ENCODE data around the gene MAGEA2B.
"Not testable (repeated sequence)": the region's sequence is repeated elsewhere in the genome, so short reads cannot be mapped to it uniquely, and the experiment has no call there.

The MAGEA2B gene, protein sequence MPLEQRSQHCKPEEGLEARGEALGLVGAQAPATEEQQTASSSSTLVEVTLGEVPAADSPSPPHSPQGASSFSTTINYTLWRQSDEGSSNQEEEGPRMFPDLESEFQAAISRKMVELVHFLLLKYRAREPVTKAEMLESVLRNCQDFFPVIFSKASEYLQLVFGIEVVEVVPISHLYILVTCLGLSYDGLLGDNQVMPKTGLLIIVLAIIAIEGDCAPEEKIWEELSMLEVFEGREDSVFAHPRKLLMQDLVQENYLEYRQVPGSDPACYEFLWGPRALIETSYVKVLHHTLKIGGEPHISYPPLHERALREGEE

DNA sequence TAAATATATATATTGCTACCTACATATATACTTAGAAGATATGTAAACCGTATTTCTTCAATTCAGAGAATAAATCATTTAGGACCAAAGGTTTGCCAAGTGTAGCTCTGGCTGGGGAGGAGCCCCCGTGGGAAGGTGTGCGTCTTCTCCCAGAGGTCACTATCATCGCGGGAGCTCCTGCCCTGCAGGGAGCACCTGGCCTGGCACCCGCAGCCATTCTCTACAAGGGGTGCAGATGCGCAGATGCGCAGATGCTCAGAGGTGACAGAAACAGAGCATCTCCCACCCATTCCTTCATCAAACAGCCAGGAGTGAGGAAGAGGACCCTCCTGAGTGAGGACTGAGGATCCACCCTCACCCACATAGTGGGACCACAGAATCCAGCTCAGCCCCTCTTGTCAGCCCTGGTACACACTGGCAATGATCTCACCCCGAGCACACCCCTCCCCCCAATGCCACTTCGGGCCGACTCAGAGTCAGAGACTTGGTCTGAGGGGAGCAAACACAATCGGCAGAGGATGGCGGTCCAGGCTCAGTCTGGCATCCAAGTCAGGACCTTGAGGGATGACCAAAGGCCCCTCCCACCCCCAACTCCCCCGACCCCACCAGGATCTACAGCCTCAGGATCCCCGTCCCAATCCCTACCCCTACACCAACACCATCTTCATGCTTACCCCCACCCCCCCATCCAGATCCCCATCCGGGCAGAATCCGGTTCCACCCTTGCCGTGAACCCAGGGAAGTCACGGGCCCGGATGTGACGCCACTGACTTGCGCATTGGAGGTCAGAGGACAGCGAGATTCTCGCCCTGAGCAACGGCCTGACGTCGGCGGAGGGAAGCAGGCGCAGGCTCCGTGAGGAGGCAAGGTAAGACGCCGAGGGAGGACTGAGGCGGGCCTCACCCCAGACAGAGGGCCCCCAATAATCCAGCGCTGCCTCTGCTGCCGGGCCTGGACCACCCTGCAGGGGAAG lies at the start of gene MAGEA2B:
Gene MAGEA2B, plus strand, starts transcription at position 814 of the 973 bp plus-strand sequence. CDS start 2,479 bp downstream, outside the sequence.
- DNase-seq (ENCODE audit: low spot score), result not testable (repeated sequence)

DNA sequence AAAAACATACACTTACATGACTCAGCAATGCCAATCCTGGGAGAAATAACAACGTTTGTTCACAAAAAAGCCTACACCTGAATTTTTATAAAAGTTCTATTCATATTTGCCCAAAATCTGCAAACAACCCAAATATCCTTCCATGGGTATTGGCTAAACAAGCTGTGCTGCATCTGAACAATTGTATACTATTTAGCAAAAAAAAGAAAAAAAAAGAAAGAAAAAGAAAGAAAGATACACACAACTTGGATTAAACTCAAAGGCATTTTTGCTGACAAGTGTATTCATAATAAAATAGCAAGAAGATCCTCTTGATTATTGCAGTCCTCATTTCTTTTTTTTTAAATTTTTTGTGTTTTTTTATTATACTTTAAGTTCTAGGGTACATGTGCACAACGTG lies 40.3 kb upstream of the MAGEA2B start:
- no peak for DNase-seq (ENCODE audit: low spot score)

DNA sequence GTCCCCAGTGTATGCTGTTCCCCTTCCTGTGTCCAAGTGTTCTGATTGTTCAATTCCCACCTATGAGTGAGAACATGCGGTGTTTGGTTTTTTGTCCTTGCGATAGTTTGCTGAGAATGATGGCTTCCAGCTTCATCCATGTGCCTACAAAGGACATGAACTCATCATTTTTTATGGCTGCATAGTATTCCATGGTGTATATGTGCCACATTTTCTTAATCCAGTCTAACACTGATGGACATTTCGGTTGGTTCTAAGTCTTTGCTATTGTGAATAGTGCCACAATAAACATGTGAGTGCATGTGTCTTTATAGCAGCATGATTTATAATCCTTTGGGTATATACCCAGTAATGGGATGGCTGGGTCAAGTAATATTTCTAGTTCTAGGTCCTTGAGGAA lies 39.8 kb upstream of the MAGEA2B start:
- DNase-seq (ENCODE audit: low spot score), result not testable (repeated sequence)

DNA sequence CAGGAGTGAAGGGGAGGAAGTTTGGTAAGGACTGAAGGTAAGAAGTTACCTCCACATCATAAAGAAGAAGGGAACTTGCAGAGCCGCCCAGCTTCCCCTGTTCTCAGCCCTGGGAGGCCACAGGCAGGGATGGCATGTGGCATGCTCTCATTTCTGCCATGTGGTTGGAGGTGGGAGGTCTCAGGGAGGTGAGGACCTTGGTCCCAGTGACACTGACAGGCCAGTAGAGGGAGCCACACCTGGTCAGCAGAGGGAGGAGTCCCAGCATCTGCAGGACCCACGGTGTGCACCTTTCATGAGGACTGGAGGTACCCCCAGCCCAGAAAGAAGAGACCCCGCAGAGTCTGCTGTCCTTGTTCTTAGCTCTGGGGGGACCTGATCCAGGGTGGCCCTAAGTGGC lies 33.4 kb upstream of the MAGEA2B start:
- DNase-seq (ENCODE audit: low spot score), result not testable (repeated sequence)

DNA sequence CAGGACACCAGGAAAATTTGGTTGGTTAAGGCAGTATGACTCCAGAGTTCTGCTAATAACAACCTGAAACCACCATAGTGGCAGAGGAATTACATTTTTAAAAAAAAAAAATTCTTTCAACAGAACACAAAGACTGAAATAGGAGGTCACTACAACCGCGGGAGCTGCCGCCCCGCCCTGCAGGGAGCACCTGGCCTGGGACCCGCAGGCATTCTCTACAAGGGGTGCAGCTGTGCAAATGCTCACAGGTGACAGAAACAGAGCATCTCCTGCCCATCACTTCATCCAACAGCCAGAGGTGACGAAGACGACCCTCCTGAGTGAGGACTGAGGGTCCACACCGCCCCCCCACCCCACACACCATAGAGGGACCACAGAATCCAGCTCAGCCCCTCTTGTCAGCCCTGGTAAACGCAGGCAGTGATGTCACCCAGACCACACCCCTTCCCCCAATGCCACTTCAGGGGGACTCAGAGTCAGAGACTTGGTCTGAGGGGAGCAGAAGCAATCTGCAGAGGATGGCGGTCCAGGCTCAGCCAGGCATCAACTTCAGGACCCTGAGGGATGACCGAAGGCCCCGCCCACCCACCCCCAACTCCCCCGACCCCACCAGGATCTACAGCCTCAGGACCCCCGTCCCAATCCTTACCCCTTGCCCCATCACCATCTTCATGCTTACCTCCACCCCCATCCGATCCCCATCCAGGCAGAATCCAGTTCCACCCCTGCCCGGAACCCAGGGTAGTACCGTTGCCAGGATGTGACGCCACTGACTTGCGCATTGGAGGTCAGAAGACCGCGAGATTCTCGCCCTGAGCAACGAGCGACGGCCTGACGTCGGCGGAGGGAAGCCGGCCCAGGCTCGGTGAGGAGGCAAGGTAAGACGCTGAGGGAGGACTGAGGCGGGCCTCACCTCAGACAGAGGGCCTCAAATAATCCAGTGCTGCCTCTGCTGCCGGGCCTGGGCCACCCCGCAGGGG lies 16.2 kb upstream of the MAGEA2B start, which contains the start of gene MAGEA3:
Gene MAGEA3, plus strand, starts transcription at position 843 of the 980 bp plus-strand sequence. CDS start 2,039 bp downstream, outside the sequence.
- DNase-seq (ENCODE audit: low spot score), result not testable (repeated sequence)

DNA sequence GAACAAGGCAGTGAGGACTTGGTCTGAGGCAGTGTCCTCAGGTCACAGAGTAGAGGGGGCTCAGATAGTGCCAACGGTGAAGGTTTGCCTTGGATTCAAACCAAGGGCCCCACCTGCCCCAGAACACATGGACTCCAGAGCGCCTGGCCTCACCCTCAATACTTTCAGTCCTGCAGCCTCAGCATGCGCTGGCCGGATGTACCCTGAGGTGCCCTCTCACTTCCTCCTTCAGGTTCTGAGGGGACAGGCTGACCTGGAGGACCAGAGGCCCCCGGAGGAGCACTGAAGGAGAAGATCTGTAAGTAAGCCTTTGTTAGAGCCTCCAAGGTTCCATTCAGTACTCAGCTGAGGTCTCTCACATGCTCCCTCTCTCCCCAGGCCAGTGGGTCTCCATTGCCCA lies 14.0 kb upstream of the MAGEA2B start:
- peak; percentile 18 for DNase-seq (ENCODE audit: low spot score)

DNA sequence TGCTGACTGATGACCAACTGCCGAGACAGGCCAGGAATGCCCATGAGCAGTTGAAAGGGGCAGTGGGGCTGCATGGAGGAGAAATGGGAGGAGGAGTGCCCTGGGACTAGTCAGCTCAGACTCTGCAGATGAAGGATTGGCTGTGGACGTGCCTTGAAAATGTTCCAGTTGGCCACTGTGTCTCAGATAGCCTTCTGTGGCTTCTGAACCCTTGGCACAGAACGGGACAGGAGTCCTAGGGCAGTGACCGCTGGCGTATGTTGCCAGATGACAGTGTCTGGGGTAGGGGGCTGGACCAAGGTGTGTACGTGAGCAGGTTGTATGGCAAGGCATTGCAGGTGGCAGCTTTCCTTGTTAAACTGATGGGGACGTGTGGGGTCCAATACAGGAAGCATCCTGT lies 7.9 kb upstream of the MAGEA2B start:
- not testable (repeated sequence) for DNase-seq (ENCODE audit: low spot score)

DNA sequence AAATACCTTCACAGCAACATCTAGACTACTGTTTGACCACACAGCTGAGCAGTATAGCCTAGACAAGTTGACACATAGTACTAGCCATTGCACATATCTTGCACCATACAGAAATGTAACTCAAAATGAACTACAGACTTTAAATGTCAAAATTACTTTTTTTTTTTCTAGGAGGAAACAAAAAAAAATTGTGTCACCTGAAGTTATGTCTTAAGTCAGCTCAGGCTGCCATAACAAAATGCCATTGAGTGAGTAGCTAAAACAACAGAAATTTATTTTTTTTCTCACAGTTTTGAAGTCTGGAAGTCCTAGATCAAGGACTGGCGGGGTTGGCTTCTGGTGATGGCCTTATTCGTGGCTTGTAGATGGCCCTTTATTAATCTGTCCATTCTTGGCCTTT lies 5.3 kb upstream of the MAGEA2B start, which contains the start of gene CSAG2:
Gene CSAG2, minus strand, starts transcription at position 101 of the 400 bp plus-strand sequence. CDS start 161 bp downstream, outside the sequence.
- DNase-seq (ENCODE audit: low spot score), result not testable (repeated sequence)

DNA sequence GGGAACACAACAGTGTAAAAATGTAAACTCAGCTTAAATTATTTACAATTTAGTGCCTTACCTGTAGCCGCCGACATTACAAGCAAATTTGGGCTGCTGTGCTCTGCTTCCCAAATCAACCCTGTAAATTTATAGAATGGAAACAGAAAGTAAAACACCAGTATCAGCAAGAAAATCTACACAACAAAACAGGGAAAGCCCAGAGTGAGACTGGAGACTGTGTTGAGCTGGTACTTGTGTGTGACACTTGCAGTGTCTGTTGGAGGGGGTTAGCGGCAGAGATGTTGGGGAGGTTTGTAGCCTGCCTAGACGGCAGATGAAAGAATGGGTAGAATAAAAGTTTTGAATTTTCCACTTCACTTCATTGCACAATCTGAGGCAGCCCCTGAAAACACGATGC lies 1.2 kb upstream of the MAGEA2B start:
- DNase-seq (ENCODE audit: low spot score), result not testable (repeated sequence)

DNA sequence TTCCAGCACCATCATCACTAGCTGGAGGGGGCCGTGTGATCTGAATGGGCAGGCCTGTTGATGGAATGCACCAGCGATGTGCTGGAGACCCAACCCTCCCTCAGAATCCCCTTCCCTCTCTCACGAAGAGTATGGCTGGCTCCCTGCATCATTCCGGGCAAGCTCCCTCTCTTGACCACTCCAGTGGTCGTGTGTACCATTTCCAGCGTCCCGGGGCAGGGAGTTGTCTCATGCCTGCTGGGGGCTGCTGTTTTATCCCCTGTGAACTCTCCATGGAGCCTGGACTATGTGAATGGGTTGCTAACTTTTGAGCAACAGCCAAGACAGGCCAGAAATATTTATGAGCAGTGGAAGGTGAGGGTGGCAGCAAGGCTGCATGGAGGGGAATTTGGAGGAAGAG lies 11.0 kb downstream of the MAGEA2B start:
- DNase-seq (ENCODE audit: low spot score), result no peak

DNA sequence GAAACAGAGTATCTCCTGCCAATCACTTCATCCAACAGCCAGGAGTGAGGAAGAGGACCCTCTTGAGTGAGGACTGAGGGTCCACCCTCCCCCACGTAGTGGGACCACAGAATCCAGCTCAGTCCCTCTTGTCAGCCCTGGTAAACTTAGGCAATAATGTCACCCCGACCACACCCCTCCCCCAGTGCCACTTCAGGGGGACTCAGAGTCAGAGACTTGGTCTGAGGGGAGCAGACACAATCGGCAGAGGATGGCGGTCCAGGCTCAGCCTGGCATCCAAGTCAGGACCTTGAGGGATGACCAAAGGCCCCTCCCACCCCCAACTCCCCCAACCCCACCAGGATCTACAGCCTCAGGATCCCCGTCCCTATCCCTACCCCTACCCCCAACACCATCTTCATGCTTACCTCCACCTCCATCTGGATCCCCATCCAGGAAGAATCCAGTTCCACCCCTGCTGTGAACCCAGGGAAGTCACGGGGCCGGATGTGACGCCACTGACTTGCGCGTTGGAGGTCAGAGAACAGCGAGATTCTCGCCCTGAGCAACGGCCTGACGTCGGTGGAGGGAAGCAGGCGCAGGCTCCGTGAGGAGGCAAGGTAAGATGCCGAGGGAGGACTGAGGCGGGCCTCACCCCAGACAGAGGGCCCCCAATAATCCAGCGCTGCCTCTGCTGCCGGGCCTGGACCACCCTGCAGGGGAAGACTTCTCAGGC lies 19.0 kb downstream of the MAGEA2B start, which contains the start of the genes CSAG1 and MAGEA12:
Gene CSAG1, minus strand, starts transcription at position 461 of the 715 bp plus-strand sequence. CDS start 1,261 bp downstream, outside the sequence.
Gene MAGEA12, plus strand, starts transcription at position 497 of the 715 bp plus-strand sequence. CDS start 2,405 bp downstream, outside the sequence.
- DNase-seq (ENCODE audit: low spot score), result no peak

DNA sequence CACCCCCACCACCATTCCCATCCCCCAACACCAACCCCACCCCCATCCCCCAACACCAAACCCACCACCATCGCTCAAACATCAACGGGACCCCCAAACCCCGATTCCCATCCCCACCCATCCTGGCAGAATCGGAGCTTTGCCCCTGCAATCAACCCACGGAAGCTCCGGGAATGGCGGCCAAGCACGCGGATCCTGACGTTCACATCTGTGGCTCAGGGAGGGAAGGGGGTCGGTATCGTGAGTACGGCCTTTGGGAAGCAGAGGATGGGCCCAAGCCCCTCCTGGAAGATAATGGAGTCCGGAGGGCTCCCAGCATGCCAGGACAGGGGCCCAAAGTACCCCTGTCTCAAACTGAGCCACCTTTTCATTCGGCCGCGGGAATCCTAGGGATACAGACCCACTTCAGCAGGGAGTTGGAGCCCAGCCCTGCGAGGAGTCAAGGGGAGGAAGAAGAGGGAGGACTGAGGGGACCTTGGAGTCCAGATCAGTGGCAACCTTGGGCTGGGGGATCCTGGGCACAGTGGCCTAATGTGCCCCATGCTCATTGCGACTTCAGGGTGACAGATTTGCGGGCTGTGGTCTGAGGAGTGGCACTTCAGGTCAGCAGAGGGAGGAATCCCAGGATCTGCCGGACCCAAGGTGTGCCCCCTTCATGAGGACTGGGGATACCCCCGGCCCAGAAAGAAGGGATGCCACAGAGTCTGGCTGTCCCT lies 19.9 kb downstream of the MAGEA2B start:
- not testable (repeated sequence) for DNase-seq (ENCODE audit: low spot score)

DNA sequence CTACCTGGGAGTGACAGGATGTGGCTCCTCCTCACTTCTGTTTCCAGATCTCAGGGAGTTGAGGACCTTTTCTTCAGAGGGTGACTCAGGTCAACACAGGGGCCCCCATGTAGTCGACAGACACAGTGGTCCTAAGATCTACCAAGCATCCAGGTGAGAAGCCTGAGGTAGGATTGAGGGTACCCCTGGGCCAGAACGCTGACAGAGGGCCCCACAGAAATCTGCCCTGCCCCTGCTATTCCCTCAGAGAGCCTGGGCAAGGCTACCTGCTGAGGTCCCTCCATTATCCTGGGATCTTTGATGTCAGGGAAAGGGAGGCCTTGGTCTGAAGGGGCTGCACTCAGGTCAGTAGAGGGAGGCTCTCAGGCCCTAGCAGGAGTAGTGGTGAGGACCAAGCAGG lies 20.7 kb downstream of the MAGEA2B start:
- DNase-seq (ENCODE audit: low spot score), result no peak

DNA sequence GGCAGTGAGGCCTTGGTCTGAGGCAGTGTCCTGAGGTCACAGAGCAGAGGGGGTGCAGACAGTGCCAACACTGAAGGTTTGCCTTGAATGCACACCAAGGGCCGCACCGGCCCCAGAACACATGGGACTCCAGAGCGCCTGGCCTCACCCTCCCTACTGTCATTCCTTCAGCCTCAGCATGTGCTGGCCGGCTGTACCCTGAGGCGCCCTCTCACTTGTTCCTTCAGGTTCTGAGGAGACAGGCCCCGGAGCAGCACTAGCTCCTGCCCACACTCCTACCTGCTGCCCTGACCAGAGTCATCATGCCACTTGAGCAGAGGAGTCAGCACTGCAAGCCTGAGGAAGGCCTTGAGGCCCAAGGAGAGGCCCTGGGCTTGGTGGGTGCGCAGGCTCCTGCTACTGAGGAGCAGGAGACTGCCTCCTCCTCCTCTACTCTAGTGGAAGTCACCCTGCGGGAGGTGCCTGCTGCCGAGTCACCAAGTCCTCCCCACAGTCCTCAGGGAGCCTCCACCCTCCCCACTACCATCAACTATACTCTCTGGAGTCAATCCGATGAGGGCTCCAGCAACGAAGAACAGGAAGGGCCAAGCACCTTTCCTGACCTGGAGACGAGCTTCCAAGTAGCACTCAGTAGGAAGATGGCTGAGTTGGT lies 21.6 kb downstream of the MAGEA2B start:
- no peak for DNase-seq (ENCODE audit: low spot score)

DNA sequence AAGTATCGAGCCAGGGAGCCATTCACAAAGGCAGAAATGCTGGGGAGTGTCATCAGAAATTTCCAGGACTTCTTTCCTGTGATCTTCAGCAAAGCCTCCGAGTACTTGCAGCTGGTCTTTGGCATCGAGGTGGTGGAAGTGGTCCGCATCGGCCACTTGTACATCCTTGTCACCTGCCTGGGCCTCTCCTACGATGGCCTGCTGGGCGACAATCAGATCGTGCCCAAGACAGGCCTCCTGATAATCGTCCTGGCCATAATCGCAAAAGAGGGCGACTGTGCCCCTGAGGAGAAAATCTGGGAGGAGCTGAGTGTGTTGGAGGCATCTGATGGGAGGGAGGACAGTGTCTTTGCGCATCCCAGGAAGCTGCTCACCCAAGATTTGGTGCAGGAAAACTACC lies 22.1 kb downstream of the MAGEA2B start:
- DNase-seq (ENCODE audit: low spot score), result not testable (repeated sequence)

DNA sequence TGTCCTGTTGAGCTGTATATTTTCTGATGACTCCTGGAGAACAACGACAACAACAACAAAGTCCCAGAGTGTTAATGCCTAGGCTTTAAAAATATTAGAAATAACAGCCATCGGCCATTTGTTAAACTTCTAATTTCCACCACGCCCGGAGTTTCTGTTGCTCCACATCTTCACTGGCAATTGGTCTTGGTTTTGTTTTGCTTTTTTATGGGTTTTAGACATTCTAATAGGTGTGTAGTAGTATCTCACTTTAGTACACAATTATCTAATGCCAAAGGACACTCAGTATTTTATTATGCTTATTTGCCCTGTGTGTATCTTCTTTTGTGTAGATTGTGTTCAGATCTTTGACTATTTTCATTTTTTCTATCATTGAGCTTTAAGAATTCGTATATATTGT lies 24.1 kb downstream of the MAGEA2B start:
- no peak for DNase-seq (ENCODE audit: low spot score)

DNA sequence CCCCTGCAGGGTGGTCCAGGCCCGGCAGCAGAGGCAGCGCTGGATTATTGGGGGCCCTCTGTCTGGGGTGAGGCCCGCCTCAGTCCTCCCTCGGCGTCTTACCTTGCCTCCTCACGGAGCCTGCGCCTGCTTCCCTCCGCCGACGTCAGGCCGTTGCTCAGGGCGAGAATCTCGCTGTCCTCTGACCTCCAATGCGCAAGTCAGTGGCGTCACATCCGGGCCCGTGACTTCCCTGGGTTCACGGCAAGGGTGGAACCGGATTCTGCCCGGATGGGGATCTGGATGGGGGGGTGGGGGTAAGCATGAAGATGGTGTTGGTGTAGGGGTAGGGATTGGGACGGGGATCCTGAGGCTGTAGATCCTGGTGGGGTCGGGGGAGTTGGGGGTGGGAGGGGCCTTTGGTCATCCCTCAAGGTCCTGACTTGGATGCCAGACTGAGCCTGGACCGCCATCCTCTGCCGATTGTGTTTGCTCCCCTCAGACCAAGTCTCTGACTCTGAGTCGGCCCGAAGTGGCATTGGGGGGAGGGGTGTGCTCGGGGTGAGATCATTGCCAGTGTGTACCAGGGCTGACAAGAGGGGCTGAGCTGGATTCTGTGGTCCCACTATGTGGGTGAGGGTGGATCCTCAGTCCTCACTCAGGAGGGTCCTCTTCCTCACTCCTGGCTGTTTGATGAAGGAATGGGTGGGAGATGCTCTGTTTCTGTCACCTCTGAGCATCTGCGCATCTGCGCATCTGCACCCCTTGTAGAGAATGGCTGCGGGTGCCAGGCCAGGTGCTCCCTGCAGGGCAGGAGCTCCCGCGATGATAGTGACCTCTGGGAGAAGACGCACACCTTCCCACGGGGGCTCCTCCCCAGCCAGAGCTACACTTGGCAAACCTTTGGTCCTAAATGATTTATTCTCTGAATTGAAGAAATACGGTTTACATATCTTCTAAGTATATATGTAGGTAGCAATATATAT lies 39.5 kb downstream of the MAGEA2B start, which contains the start of gene MAGEA2:
Gene MAGEA2, minus strand, starts transcription at position 157 of the 965 bp plus-strand sequence. CDS start 2,479 bp downstream, outside the sequence.
- DNase-seq (ENCODE audit: low spot score), result not testable (repeated sequence)

DNA sequence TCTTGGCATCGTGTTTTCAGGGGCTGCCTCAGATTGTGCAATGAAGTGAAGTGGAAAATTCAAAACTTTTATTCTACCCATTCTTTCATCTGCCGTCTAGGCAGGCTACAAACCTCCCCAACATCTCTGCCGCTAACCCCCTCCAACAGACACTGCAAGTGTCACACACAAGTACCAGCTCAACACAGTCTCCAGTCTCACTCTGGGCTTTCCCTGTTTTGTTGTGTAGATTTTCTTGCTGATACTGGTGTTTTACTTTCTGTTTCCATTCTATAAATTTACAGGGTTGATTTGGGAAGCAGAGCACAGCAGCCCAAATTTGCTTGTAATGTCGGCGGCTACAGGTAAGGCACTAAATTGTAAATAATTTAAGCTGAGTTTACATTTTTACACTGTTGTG lies 40.4 kb downstream of the MAGEA2B start:
- DNase-seq (ENCODE audit: low spot score), result not testable (repeated sequence)

Measured in ecto neural progenitor cell (in vitro differentiated cells).